ENCODE data around the gene UFD1. TPM values are rescaled to one million over a fixed set of nuclear protein-coding genes. Genes with fewer than 3 reads are reported as not detected.
A peak's percentile ranks its signal among the peaks of the same experiment; 100 is the strongest.

UFD1 gene
- total and polyA plus RNA-seq, 9 of the 15 experiments (the other 6 are each of a cell fraction or from before 2014, with no cell fraction given), result 238 to 645 (median 363) TPM

- H3K9me1 ChIP-seq (ENCODE audit: control insufficient read depth, insufficient read depth, low read length), result no peaks in the 10 kb centered on the region
- H3K27ac ChIP-seq (ENCODE audit: extremely low read depth, low read depth, low read length), result peak overlapping the region; percentile 75
- peak overlapping the region; percentile 86 for H3K4me2 ChIP-seq (ENCODE audit: insufficient read depth, low read length)
- ChIA-PET CTCF (ENCODE audit: low intra/inter-chr PET ratio) (interaction anchor here (0.6 to 1.7 kb wide), 4 partner anchors 48 to 300 kb away, joined by 3 to 5 read pairs (median 4); partner anchors contain the start of genes CDC45 and UFD1), POLR2A (interaction anchor here (0.6 to 11.9 kb wide), 28 partner anchors 8 to 693 kb away, joined by 3 to 284 read pairs (median 5); partner anchors contain the start of genes C22orf39, CDC45, SLC25A1 and UFD1)
- no TSS peak for BruUV-seq (replicated peaks)
- FAIRE-seq (no peak), DNase-seq (ENCODE audit: extremely low read depth in 1 of 4, low spot score in 3 of 4) (peak in 3 of 4 experiments; percentile 72 to 83 (median 82)), ATAC-seq (peak; percentile 2)
- H3K36me3 ChIP-seq (ENCODE audit: control insufficient read depth, insufficient read depth, low read length), result peaks cover 61% of the 10 kb centered on the region
- H2AFZ ChIP-seq (ENCODE audit: low read depth, low read length), result peak overlapping the region; percentile 28
- H3K9ac ChIP-seq (ENCODE audit: insufficient read depth in 1 of 2, low read depth in 2 of 2, low read length in 2 of 2), result peak overlapping the region; percentile 85 to 97
- peak overlapping the region; percentile 68 for H3K4me3 ChIP-seq
- peaks cover 17 to 39% of the 10 kb centered on the region in 2 experiments for H3K4me1 ChIP-seq (replicated peaks in 1 of 2; ENCODE audit: control insufficient read depth in 2 of 2, insufficient read depth in 2 of 2, low read length in 2 of 2)
- peaks cover 28% of the 10 kb centered on the region for H4K20me1 ChIP-seq (replicated peaks; ENCODE audit: control insufficient read depth, insufficient read depth, low read length)
- under 1% methylated on average over 53 of the region's 53 CpGs for WGBS (ENCODE audit: insufficient coverage, low coverage, missing lambda C conversion rate)
- intact Hi-C loops (cut with micrococcal nuclease) (loop anchor here (1.0 to 5.0 kb wide), 4 partner anchors 12 to 309 kb away; partner anchors contain the start of gene DGCR2), in situ Hi-C loops (cut with MboI) (no loop called here)
- no peaks in the 10 kb centered on the region for H3K27me3 ChIP-seq (ENCODE audit: control insufficient read depth in 2 of 2, insufficient read depth in 2 of 2, low read length in 2 of 2)
- no peaks in the 10 kb centered on the region for H3K9me3 ChIP-seq (replicated peaks; ENCODE audit: control insufficient read depth, insufficient read depth, low read depth, low read length)
- H3K79me2 ChIP-seq (ENCODE audit: control insufficient read depth, insufficient read depth, low read length), result peaks cover 78% of the 10 kb centered on the region
- TF ChIP-seq KLF13 (tag; IDR thresholded peaks at IDR 0.05; ENCODE audit: borderline replicate concordance, low read depth) (0 out of 2 replicates have a peak, but pooled peaks have one; percentile 13), CREB3 (tag; conservative IDR thresholded peaks at IDR 0.05; ENCODE audit: low read depth) (no peak), MAFK (IDR thresholded peaks at IDR 0.05; ENCODE audit: low read length) (no peak), E2F3 (CRISPR knock-in tag; IDR thresholded peaks at IDR 0.05) (peak; percentile 82), STAT5B (CRISPR knock-in tag; IDR thresholded peaks at IDR 0.05) (no peak), PHF8 (IDR thresholded peaks at IDR 0.05; ENCODE audit: borderline replicate concordance, low read length) (peak; percentile 35; the same call in 1 of the 2 replicates), SMC3 (conservative IDR thresholded peaks at IDR 0.05; ENCODE audit: insufficient read depth, low read depth, low read length) (0 out of 2 replicates have a peak, but pooled peaks have one; percentile 25), ATF3 (IDR thresholded peaks at IDR 0.05) (no peak), ATF3 (CRISPR knock-in tag; conservative IDR thresholded peaks at IDR 0.05) (peak; percentile 72; the same call in 1 of the 2 replicates), E2F4 (CRISPR knock-in tag; IDR thresholded peaks at IDR 0.05; ENCODE audit: low read depth) (no peak), MYC (IDR thresholded peaks at IDR 0.05; ENCODE audit: low read depth, low read length) (peak; percentile 95), MYC (CRISPR knock-in tag; IDR thresholded peaks at IDR 0.05; ENCODE audit: borderline replicate concordance, low read depth) (peak; percentile 98), SAFB (IDR thresholded peaks at IDR 0.05; ENCODE audit: borderline replicate concordance, low read depth, low read length) (peak; percentile 29; the same call in 1 of the 2 replicates), NKRF (IDR thresholded peaks at IDR 0.05; ENCODE audit: borderline replicate concordance) (no peak), SIN3A (IDR thresholded peaks at IDR 0.05; ENCODE audit: borderline replicate concordance in 2 of 2, control insufficient read depth in 1 of 2, low read depth in 2 of 2, low read length in 2 of 2) (peak in 1 of 2 experiments; percentile 87; a peak in 1 of 4 replicates)
Observed at GRCh38 chr22:19430890-19431541, 48.0 kb downstream of the UFD1 start.
